GM12874 (cell line): ENCODE measurements around the gene FAM53B.

ENCODE experiments used
- TF ChIP-seq, protein P1 (sequence below): IDR thresholded peaks from 2 replicates; pipeline ENCODE4 v1.5.1; 2011; ENCODE audit warnings: low read depth, mild to moderate bottlenecking, control low read depth, low read length, moderate library complexity; ENCODE audit not compliant: insufficient read depth

FAM53B gene

DNA sequence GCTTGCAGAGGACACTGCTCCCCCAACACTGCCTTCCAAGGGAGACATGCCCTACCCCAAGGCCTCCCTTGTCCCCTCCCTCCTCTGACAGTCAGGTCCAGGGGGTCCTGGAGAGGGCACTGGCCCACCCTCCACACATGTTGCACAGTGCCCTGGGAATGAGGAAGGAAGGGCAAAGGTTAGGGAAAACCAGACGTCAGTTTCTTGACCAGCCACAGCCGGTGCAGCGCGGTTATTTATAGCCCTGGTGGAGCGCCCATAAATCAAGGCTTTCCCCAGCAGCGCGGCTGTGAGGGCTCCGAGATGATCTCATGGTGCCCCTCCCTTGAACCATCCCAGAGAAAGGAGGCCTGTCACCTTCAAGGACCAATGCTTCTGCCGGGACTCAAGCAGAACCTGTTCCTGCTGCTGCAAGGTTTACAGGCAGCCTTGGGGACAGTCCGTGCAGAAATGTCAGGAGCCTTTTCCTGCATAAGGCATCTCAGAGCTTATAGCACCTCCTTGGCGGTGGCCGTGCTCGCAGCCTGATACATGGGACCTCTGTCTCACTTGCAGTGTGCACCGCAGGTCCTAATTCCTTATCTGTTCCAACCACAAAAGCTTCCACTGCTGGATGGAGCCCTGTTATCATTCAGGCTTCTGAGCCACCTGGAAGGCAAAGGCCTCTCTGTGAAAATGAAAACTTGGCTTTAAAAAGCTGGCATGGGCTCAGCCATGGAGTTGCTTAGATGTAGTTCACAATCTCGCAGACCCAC is 155.3 kb downstream of the FAM53B start:
- TF ChIP-seq, protein P1, sequence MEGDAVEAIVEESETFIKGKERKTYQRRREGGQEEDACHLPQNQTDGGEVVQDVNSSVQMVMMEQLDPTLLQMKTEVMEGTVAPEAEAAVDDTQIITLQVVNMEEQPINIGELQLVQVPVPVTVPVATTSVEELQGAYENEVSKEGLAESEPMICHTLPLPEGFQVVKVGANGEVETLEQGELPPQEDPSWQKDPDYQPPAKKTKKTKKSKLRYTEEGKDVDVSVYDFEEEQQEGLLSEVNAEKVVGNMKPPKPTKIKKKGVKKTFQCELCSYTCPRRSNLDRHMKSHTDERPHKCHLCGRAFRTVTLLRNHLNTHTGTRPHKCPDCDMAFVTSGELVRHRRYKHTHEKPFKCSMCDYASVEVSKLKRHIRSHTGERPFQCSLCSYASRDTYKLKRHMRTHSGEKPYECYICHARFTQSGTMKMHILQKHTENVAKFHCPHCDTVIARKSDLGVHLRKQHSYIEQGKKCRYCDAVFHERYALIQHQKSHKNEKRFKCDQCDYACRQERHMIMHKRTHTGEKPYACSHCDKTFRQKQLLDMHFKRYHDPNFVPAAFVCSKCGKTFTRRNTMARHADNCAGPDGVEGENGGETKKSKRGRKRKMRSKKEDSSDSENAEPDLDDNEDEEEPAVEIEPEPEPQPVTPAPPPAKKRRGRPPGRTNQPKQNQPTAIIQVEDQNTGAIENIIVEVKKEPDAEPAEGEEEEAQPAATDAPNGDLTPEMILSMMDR: no peak

DNA sequence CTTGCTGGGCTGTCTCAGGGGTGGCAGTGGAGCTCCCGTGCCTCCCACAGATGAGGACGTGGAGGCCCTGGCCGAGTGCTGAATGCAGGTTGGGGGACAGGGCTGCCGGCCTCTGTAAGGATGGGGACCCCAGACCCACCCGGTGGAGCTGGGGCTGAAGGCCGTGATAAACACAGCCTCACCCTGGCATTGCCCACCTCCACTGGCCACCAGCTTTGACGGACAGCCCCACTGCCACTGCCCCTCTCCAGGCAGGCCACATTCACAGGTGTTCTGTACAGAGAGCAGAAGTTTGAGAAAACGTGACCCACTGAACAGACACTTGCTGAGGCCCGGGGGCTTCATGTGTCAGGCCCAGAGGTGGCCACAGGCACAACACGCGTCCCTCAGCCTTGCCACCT is 156.4 kb downstream of the FAM53B start:
- TF ChIP-seq, protein P1: no peak

DNA sequence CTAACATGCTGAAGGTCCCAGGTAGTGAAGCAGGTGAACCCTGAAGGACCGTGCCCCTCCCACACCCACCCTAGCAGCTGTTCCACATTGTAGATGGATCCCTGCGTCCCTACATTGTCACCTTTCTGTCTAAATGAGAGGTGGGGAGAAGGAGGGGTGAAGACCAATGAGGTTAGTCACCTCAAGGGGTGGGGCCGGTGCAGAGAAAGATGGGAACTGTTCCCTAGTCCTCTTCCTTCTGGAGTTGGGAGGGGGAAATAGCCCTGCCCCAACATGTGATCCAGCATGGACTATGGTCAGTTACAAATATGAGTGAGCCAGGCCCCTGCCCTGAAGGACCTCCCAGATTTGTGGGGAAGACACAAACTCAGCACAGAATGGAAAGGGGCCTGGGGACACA is 158.0 kb downstream of the FAM53B start:
- TF ChIP-seq, protein P1: no peak

DNA sequence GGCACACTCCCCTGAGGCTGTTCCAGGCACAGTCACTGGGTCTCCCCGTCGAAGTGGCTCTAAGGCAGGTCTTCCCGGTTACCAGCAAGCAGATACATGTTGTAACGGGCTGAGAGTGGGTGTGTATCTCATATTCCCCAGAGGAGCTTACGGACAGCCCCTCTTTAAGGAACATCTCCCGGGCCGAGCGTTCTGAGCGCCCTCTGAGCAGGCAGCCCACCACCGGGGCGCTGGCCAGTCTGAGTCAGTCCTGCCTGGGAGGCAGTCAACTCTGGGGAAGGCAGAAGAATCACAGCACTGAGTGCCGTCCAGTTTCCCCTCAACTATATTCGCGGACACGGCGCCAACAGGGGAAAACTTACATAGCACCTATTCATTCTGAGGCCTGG is 165.2 kb downstream of the FAM53B start:
- TF ChIP-seq, protein P1: no peak

DNA sequence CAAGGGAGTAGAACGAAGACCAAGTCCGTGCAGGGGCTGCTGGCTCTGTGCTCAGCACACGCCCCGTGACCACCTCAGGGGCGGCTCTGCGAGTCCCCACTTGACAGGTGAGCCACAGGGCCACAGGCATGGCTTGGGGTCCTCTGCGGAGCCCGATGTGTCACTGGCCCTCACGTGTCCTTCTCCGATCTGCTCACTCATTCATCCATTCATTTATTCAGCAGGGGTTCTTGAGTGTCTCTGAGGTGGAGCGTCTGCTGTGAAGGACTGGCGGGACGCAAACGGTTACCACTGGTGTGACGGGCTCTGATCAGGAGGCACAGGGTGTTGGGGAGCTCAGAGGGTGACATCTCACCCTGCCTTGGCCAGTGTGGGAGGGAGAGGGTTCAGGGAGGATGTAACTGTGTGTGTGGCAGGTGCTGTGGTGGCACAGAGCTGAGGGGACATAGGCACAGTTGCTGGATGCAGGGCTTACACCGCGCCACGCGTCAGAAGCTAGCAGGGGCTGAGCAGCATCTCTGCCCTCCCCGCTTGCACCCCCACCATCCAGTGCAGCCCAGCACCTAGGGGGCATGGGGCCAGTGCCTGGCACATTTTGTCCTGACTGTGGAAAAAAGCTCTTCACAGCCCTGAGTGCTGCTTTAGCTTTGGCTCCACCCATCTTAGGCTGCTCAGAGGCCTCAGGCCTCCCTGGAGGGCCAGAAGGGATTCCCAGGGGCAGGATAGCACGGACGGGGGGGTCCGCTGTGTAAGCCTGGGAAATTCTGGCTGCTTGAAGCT is 165.8 kb downstream of the FAM53B start:
- TF ChIP-seq, protein P1: no peak

DNA sequence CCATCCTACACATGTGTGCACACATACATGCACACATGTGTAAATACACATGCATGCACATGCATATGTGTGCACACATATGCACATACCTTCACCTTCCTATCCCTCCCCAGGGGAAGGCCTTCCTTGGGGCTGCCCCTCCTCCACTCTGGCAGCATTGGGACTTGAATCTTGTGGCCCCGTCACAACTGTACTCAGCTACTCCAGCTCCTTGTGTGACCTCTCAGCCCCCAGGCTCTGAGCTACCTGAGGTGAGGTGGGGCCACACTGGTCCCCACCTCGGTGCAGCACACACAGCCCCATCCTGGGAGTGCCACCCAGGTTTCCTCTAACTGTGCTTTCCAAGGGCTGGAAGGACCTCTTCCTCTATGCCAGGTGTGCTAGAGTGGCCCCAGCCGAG is 166.5 kb downstream of the FAM53B start:
- TF ChIP-seq, protein P1: no peak

DNA sequence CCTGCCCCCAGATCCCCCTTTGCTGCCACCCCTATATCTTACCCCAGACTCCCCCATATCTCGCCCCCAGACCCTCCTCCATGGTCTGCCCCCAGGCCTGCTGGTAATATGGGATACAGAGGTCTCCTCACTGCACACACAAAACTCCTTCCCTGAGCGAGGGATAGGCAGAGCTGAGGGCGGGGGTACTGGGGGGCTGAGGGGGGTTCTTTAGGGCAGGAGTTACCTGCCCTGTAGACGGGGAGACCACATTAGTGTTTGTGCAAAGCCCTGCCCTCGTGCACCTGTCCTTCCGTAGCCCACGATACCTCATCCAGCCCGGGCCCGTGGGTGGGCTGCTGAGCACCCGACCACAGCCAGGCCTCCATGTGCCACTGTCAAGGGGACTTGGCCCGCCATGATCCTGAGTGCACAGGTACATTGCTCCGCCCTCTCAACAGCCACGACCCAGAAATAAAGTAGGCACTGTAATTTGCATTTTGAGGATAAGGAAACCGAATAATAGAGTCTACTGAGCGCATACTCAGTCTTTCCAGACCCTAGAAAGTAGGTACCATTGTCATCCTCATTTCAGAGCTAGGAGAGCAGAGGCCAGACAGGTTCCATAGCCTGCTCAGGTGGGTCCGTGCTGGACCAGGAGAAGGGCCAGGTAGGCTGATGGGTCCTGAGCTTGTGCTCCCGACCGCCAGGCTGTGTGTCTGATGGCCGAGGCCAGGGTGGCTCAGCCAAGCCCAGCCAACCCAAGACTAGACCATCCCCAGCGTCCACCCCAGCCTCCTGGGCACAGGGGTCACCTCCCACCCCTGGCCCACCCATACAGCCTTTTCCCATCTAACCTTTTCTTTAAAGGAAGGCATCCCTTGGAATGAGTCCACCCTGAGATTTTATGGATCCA is 167.4 kb downstream of the FAM53B start:
- TF ChIP-seq, protein P1: no peak
